ENCODE measurements around the gene TNNC1.

The TNNC1 gene

GRCh38 chr3:52429031-52429430 lies 24.8 kb downstream of the TNNC1 start:
- no peak for DNase-seq (ENCODE audit: low read depth)
- TF ChIP-seq, protein P1, sequence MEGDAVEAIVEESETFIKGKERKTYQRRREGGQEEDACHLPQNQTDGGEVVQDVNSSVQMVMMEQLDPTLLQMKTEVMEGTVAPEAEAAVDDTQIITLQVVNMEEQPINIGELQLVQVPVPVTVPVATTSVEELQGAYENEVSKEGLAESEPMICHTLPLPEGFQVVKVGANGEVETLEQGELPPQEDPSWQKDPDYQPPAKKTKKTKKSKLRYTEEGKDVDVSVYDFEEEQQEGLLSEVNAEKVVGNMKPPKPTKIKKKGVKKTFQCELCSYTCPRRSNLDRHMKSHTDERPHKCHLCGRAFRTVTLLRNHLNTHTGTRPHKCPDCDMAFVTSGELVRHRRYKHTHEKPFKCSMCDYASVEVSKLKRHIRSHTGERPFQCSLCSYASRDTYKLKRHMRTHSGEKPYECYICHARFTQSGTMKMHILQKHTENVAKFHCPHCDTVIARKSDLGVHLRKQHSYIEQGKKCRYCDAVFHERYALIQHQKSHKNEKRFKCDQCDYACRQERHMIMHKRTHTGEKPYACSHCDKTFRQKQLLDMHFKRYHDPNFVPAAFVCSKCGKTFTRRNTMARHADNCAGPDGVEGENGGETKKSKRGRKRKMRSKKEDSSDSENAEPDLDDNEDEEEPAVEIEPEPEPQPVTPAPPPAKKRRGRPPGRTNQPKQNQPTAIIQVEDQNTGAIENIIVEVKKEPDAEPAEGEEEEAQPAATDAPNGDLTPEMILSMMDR (conservative IDR thresholded peaks at IDR 0.05; ENCODE audit: control insufficient read depth, insufficient read depth, low read depth, low read length): no peak
- H3K4me3 ChIP-seq (ENCODE audit: control insufficient read depth, low read depth, low read length): no peak overlapping the region

DNA sequence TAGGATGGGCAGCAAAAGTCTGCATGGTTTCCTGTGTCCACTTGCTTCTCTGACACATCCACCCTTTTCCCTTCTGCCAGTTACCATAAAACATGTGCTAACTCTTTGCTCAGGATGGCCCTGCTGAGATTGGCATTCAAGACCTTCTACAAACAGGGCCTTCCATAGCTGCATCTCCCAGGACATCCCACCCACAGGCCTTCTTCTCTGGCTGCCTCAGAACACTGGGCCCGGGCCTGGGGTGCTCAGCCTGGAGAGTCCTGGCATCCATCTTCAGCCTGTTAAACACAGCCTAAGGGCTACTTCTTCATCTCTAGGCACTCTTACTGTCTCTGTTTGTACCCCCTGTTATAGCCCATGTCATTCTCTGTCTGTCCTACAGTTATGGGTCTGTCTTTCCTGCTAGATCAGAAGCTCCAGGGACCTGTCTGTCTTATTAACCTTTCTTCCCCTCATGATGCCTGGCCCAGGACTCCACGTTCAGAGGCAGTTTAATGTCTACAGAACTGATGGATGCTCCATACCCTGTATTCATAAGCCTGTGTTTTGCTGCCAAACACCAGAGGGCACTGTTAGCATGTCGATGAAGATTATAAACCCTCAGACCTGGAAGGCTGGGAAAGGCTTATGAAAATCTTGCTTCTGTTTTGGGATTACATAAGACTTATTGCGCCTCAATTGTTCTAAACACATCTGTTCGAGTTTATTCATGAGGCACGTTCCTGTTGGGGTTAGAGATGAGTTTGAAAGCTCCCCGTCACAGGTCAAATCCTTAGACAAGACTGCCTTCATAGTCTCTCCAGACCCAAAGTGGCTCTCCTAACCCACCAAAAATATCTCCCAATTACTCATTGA lies 25.5 kb downstream of the TNNC1 start:
- DNase-seq (ENCODE audit: low read depth): peak; percentile 84
- no peak overlapping the region for H3K4me3 ChIP-seq (ENCODE audit: control insufficient read depth, low read depth, low read length)
- TF ChIP-seq, protein P1 (conservative IDR thresholded peaks at IDR 0.05; ENCODE audit: control insufficient read depth, insufficient read depth, low read depth, low read length): peak; percentile 89

- no peak overlapping the region for H3K4me3 ChIP-seq (ENCODE audit: control insufficient read depth, low read depth, low read length)
- DNase-seq (ENCODE audit: low read depth): no peak
- TF ChIP-seq, protein P1 (conservative IDR thresholded peaks at IDR 0.05; ENCODE audit: control insufficient read depth, insufficient read depth, low read depth, low read length): no peak
These were observed 30.7 kb downstream of the TNNC1 start for GRCh38 chr3:52423173-52423572.

GRCh38 chr3:52422669-52423068 lies 31.2 kb downstream of the TNNC1 start:
- TF ChIP-seq, protein P1 (conservative IDR thresholded peaks at IDR 0.05; ENCODE audit: control insufficient read depth, insufficient read depth, low read depth, low read length): no peak
- no peak for DNase-seq (ENCODE audit: low read depth)

GRCh38 chr3:52420388-52420787 lies 33.5 kb downstream of the TNNC1 start:
- DNase-seq (ENCODE audit: low read depth): no peak
- no peak overlapping the region for H3K4me3 ChIP-seq (ENCODE audit: control insufficient read depth, low read depth, low read length)
- TF ChIP-seq, protein P1 (conservative IDR thresholded peaks at IDR 0.05; ENCODE audit: control insufficient read depth, insufficient read depth, low read depth, low read length): no peak

More at GRCh38 chr3:52422669-52423068, 31.2 kb downstream of the TNNC1 start:
- no peak overlapping the region for H3K4me3 ChIP-seq (ENCODE audit: control insufficient read depth, low read depth, low read length)

- H3K4me3 ChIP-seq (ENCODE audit: control insufficient read depth, low read depth, low read length): no peak overlapping the region
- no peak for DNase-seq (ENCODE audit: low read depth)
- TF ChIP-seq, protein P1 (conservative IDR thresholded peaks at IDR 0.05; ENCODE audit: control insufficient read depth, insufficient read depth, low read depth, low read length): no peak
These were observed 38.0 kb downstream of the TNNC1 start for GRCh38 chr3:52415800-52416199.
